CD4-positive, alpha-beta T cell (primary cell): ENCODE results near the gene CHD2. TPM values are rescaled to one million over a fixed set of nuclear protein-coding genes. Genes with fewer than 3 reads are reported as not detected.

Experiments
- ATAC-seq: fragments of 200-7000 bp; cut with Tn5 transposase; one replicate; pipeline ENCODE4 v1.10.0; 2022; ENCODE audit warnings: mild to moderate bottlenecking; ENCODE audit not compliant: poor library complexity
- CTCF ChIA-PET: fragments of 350-600 bp; sonication (Branson Sonifier 250); formaldehyde crosslinking; loops from one replicate; lab custom pipeline; 2021; ENCODE audit warnings: antibody characterized with exemption, inconsistent platforms; lab: Charles Lee
- POLR2A ChIA-PET: fragments of 350-600 bp; sonication (Branson Sonifier 250); formaldehyde crosslinking; loops from one replicate; lab custom pipeline; 2021; ENCODE audit warnings: antibody characterized with exemption, inconsistent platforms; lab: Charles Lee
- DNase-seq, 14 experiments: peaks; one replicate each; pipeline ENCODE4 v3.0.0-alpha.2; 2013 to 2020; ENCODE audit warnings: mixed read lengths in 2 of 14
- H3K27ac ChIP-seq, 2 donors: one replicate each; pipeline versions ENCODE4 v1.5.1 to v1.7.0; 2013; ENCODE audit warnings: low read length in 2 of 2, low read depth in 1 of 2, mild to moderate bottlenecking in 1 of 2
- H3K27me3 ChIP-seq, 2 experiments: 1 replicate in 1 of 2; 2 replicates in 1 of 2; pipeline versions ENCODE4 v1.6.1 to v1.7.0; 2013; ENCODE audit warnings: low read length in 2 of 2, control low read depth in 1 of 2, mild to moderate bottlenecking in 1 of 2, moderate library complexity in 1 of 2; ENCODE audit not compliant: insufficient read depth in 2 of 2, control insufficient read depth in 1 of 2
- H3K36me3 ChIP-seq: one replicate; pipeline ENCODE4 v1.6.1; 2013; ENCODE audit warnings: low read length, control low read depth; ENCODE audit not compliant: insufficient read depth
- H3K4me1 ChIP-seq: one replicate; pipeline ENCODE4 v1.6.1; 2013; ENCODE audit warnings: low read length, control low read depth; ENCODE audit not compliant: insufficient read depth
- H3K4me3 ChIP-seq: one replicate; pipeline ENCODE4 v1.5.1; 2013; ENCODE audit warnings: mild to moderate bottlenecking, low read length, moderate library complexity
- H3K9me3 ChIP-seq, 2 experiments: 1 replicate in 1 of 2; 2 replicates in 1 of 2; pipeline versions ENCODE4 v1.6.1 to v1.7.0; 2013; ENCODE audit warnings: low read length in 2 of 2, mild to moderate bottlenecking in 2 of 2, control low read depth in 1 of 2, moderate library complexity in 1 of 2; ENCODE audit not compliant: control insufficient read depth in 1 of 2, insufficient read depth in 1 of 2
- H3K27ac Mint-ChIP-seq: one replicate; pipeline ENCODE4 v1.8.0; 2020; ENCODE audit warnings: mixed read lengths
- H3K27me3 Mint-ChIP-seq: one replicate; pipeline ENCODE4 v1.8.0; 2021; ENCODE audit warnings: mixed read lengths
- H3K36me3 Mint-ChIP-seq: one replicate; pipeline ENCODE4 v1.8.0; 2021; ENCODE audit warnings: low read depth, mixed read lengths
- H3K4me1 Mint-ChIP-seq: one replicate; pipeline ENCODE4 v1.8.0; 2021; ENCODE audit warnings: low read depth, mixed read lengths
- H3K4me3 Mint-ChIP-seq: one replicate; pipeline ENCODE4 v1.8.0; 2020; ENCODE audit warnings: mild to moderate bottlenecking, mixed read lengths
- H3K9me3 Mint-ChIP-seq: one replicate; pipeline ENCODE4 v1.8.0; 2020; ENCODE audit warnings: mixed read lengths
- CTCF ChIP-seq: fragments of 200-600 bp; IDR thresholded peaks from one replicate; pipeline ENCODE4 v1.8.0; 2022; ENCODE audit warnings: antibody characterized with exemption, mild to moderate bottlenecking
- intact Hi-C, 2 experiments: fragments of 100-400 bp; cut with DNase I in 1 of 2; cut with micrococcal nuclease in 1 of 2; formaldehyde crosslinking; loops; one replicate each; pipeline versions ENCODE4 v1.15.1 to v1.9.0; 2023 to 2025; cut with DNase I, micrococcal nuclease
- total RNA-seq, 174 experiments: library from RNA in 2 of 174; stranded (reverse) in 2 of 174; gene quantifications; one replicate each; pipeline ENCODE4 v1.2.3 and lab custom pipeline; 2021 to 2026

CHD2 gene
- total RNA-seq, 2 experiments from 2014 or later = 615 to 660 TPM

- Histone ChIP-seq H3K36me3 (peaks cover 25% of the 10 kb centered on the region), H3K4me3 (peak overlapping the region; percentile 74), H3K4me1 (peaks cover 21% of the 10 kb centered on the region), H3K9me3 (no peaks in the 10 kb centered on the region), H3K27ac (peak overlapping the region; percentile 97), H3K27me3 (no peaks in the 10 kb centered on the region)
- H3K4me1 Mint-ChIP-seq = peaks cover 73% of the 10 kb centered on the region
- H3K27me3 Mint-ChIP-seq = no peaks in the 10 kb centered on the region
- peak in 1 of 14 experiments; percentile 56 for DNase-seq
- CTCF ChIA-PET = interaction anchor here (1.1 to 7.4 kb wide), 4 partner anchors 13 to 94 kb away, joined by 3 to 59 read pairs (median 27); no protein-coding TSS in a partner anchor
- POLR2A ChIA-PET = interaction anchor here (1.0 to 11.6 kb wide), 8 partner anchors 15 to 94 kb away, joined by 3 to 1007 read pairs (median 88); no protein-coding TSS in a partner anchor
- intact Hi-C loops = loop anchor here in 1 of 2 experiments (5.0 kb wide), 1 partner anchor 71 kb away; no protein-coding TSS in a partner anchor
- peak overlapping the region; percentile 96 for H3K4me3 Mint-ChIP-seq
- peaks cover 92% of the 10 kb centered on the region for H3K36me3 Mint-ChIP-seq
- H3K27ac Mint-ChIP-seq = peak overlapping the region; percentile 99
- TF ChIP-seq CTCF = no peak
- ATAC-seq = no peak
- H3K9me3 Mint-ChIP-seq = peaks cover 10% of the 10 kb centered on the region
Observed at GRCh38 chr15:92902737-92903593, 2.8 kb downstream of the CHD2 start.

GRCh38 chr15:92903631-92903965, 3.5 kb downstream of the CHD2 start:
- ATAC-seq (peak; percentile 7), DNase-seq (no peak)
- Histone ChIP-seq H3K27me3 (no peaks in the 10 kb centered on the region), H3K4me3 (peak overlapping the region; percentile 74), H3K27ac (peak overlapping the region; percentile 97), H3K36me3 (peaks cover 20% of the 10 kb centered on the region), H3K9me3 (no peaks in the 10 kb centered on the region), H3K4me1 (peaks cover 25% of the 10 kb centered on the region)
- Mint-ChIP-seq H3K27ac (peak overlapping the region; percentile 99), H3K4me3 (peak overlapping the region; percentile 96), H3K27me3 (no peaks in the 10 kb centered on the region), H3K9me3 (peaks cover 10% of the 10 kb centered on the region), H3K36me3 (peaks cover 92% of the 10 kb centered on the region), H3K4me1 (peaks cover 73% of the 10 kb centered on the region)
- POLR2A ChIA-PET = interaction anchor here (1.0 to 11.6 kb wide), 9 partner anchors 15 to 106 kb away, joined by 3 to 1007 read pairs (median 29); no protein-coding TSS in a partner anchor
- no peak for TF ChIP-seq CTCF
- intact Hi-C loops = loop anchor here in 1 of 2 experiments (5.0 kb wide), 1 partner anchor 71 kb away; no protein-coding TSS in a partner anchor
- CTCF ChIA-PET = interaction anchor here (1.4 to 7.4 kb wide), 3 partner anchors 12 to 94 kb away, joined by 3 to 59 read pairs (median 51); no protein-coding TSS in a partner anchor

GRCh38 chr15:92903966-92904721, 4.0 kb downstream of the CHD2 start:
- H3K4me1 ChIP-seq = peaks cover 31% of the 10 kb centered on the region

More at GRCh38 chr15:92903966-92904721, 4.0 kb downstream of the CHD2 start:
- ChIA-PET POLR2A (interaction anchor here (1.0 to 11.6 kb wide), 9 partner anchors 15 to 107 kb away, joined by 3 to 1007 read pairs (median 29); no protein-coding TSS in a partner anchor), CTCF (interaction anchor here (0.9 to 7.4 kb wide), 3 partner anchors 12 to 107 kb away, joined by 3 to 59 read pairs (median 51); no protein-coding TSS in a partner anchor)
- H3K36me3 ChIP-seq = peaks cover 22% of the 10 kb centered on the region
- peak overlapping the region; percentile 96 for H3K4me3 Mint-ChIP-seq
- H3K27me3 ChIP-seq = no peaks in the 10 kb centered on the region
- H3K27ac ChIP-seq = peak overlapping the region; percentile 97
- H3K9me3 ChIP-seq = no peaks in the 10 kb centered on the region
- intact Hi-C loops = loop anchor here in 1 of 2 experiments (5.0 kb wide), 1 partner anchor 72 kb away; no protein-coding TSS in a partner anchor
- peaks cover 6% of the 10 kb centered on the region for H3K9me3 Mint-ChIP-seq
- DNase-seq (peak; percentile 97 to 100 (median 98)), ATAC-seq (peak; percentile 78)
- H3K27ac Mint-ChIP-seq = peak overlapping the region; percentile 99
- H3K36me3 Mint-ChIP-seq = peaks cover 89% of the 10 kb centered on the region
- H3K27me3 Mint-ChIP-seq = no peaks in the 10 kb centered on the region
- peak overlapping the region; percentile 74 for H3K4me3 ChIP-seq
- peaks cover 73% of the 10 kb centered on the region for H3K4me1 Mint-ChIP-seq
- no peak for TF ChIP-seq CTCF
